Naive B cell (primary cell): ENCODE data around the gene THPO. TPM values are rescaled to one million over a fixed set of nuclear protein-coding genes. Genes with fewer than 3 reads are reported as not detected.
A peak's percentile ranks its signal among the peaks of the same experiment; 100 is the strongest.

ENCODE experiments used
- ATAC-seq, 2 donors: fragments of 150-1000 bp; cut with Tn5 transposase; 2 replicates each; pipeline ENCODE4 v1.10.0; 2021; ENCODE audit warnings: low read depth in 2 of 2, mild to moderate bottlenecking in 2 of 2, moderate library complexity in 2 of 2
- DNase-seq: peaks from one replicate; pipeline ENCODE4 v3.0.0; 2022
- H3K27ac Mint-ChIP-seq, 6 donors: one replicate each; pipeline ENCODE4 v1.8.0; 2020 to 2022; ENCODE audit warnings: mild to moderate bottlenecking in 6 of 6, mixed read lengths in 6 of 6, moderate library complexity in 5 of 6, inconsistent platforms in 2 of 6
- H3K27me3 Mint-ChIP-seq, 3 donors: one replicate each; pipeline ENCODE4 v1.8.0; 2021 to 2022; ENCODE audit warnings: mixed read lengths in 3 of 3, mild to moderate bottlenecking in 1 of 3
- H3K36me3 Mint-ChIP-seq, 2 donors: one replicate each; pipeline ENCODE4 v1.8.0; 2020 to 2022; ENCODE audit warnings: mixed read lengths in 2 of 2, inconsistent platforms in 1 of 2, mild to moderate bottlenecking in 1 of 2
- H3K4me1 Mint-ChIP-seq, 3 donors: one replicate each; pipeline ENCODE4 v1.8.0; 2020 to 2022; ENCODE audit warnings: mixed read lengths in 3 of 3, inconsistent platforms in 1 of 3, mild to moderate bottlenecking in 1 of 3, moderate library complexity in 1 of 3
- H3K4me3 Mint-ChIP-seq, 8 donors: one replicate each; pipeline ENCODE4 v1.8.0; 2020 to 2022; ENCODE audit warnings: mild to moderate bottlenecking in 8 of 8, mixed read lengths in 8 of 8, moderate library complexity in 8 of 8, inconsistent platforms in 2 of 8
- H3K9me3 Mint-ChIP-seq, 7 donors: one replicate each; pipeline ENCODE4 v1.8.0; 2020 to 2022; ENCODE audit warnings: mixed read lengths in 7 of 7, mild to moderate bottlenecking in 5 of 7, inconsistent platforms in 2 of 7, moderate library complexity in 1 of 7
- polyA plus RNA-seq, 6 donors: library from polyadenylated mRNA; unstranded; fragments of 300-500 nt; fragmentation: Illumina TruSeq; gene quantifications; one replicate each; pipeline ENCODE4 v1.2.3, GENCODE V29; 2021; ENCODE audit warnings: low read depth in 6 of 6

The THPO gene
- polyA plus RNA-seq, 6 donors from 2014 or later, result not detected

DNA sequence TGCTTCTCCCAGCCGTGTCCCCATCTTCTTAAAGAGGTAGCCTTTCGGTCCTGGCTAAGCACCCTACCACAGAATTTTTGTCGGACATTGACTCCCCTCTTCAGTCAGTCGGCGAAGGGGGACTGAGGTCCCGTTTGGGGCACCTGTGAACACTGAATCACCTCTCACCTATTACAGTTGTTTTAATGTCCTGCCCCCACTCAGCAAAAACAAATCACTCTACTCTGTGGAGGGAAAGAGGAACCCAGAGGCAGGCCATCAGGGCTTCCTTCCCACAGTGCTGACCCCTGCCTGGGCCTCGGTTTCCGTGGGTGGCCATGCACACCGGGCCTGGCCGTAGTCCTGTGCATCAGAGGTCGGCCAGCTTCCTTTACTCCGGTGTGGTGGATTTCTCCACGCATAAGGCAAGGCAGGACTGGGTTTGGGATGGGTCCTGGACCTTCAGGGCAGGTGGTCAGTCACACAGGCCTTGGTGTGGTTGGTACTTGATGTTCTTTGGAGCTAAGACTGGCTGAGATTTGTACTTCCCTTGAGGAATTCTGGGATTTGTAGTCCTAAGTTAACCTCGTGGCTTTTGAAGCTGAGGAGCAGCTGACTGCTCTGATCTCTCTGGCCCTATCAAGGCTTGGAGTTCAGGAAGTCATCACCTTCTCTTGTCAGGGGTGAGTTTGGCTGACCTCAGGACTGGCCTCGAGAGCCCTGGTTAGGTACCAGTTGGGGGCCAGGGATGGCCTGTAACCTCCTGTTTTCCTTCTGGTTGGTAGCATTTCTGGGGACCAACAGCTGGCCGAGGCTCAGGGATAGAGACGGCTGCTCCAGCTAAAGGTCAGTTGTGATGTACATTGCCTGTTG lies 41.2 kb downstream of the THPO start:
- H3K9me3 Mint-ChIP-seq, result no peaks in the 10 kb centered on the region
- peak overlapping the region; percentile 76 to 98 (median 96) for H3K27ac Mint-ChIP-seq
- peak overlapping the region; percentile 88 to 95 (median 94) for H3K4me3 Mint-ChIP-seq
- peaks cover 0 to 18% (median 0%) of the 10 kb centered on the region in 3 donors for H3K27me3 Mint-ChIP-seq
- no peak for DNase-seq
- peaks cover 0 to 12% of the 10 kb centered on the region in 2 donors for H3K36me3 Mint-ChIP-seq
- peaks cover 29 to 32% (median 31%) of the 10 kb centered on the region in 3 donors for H3K4me1 Mint-ChIP-seq
- peak; percentile 11 to 15 for ATAC-seq

DNA sequence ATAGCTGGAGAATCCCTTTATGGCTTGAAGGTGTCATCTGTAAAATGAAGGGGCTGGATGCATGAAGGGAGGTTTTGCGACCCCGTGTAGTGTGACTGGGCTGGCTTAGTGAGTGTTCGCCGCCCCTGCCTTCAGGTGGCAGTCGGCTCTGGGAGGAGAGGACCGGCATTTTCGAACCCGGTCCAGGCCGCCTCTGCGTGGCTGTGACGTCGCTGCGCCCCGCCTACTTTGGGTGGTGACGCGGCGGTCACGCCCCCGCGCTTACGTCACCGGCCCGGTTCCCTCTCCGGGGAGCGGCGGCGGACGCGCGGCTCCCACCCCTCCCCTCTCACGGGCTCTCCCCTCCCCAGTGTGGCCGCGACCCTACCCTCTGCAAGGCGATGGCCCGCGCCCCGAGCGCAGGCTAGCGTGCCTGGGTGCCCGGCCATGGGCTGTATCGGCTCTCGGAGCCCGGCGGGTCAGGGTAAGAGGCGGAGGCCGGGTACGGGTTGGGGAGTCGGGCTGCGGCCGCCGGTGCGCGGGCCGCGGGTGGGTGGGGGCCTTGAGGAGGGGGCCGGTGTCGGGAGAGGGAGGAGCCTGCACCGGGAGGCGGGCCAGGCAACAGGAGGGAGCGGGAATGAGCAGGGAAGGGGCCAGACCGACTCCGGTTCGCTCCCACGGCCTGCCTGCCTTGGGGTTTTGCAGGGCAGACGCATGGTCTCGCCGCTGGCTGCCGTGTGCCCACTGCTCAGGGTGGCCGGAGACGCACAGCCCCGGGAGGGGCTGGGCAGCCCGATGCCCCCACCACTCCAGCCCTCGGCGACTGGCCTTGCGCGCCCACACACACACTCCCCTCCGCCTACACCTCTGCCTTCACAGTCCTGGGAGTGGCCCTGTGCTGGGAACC lies 42.1 kb downstream of the THPO start:
- Mint-ChIP-seq H3K27ac (peak overlapping the region; percentile 93 to 98 (median 98)), H3K4me3 (peak overlapping the region; percentile 88 to 95 (median 94)), H3K4me1 (peaks cover 29 to 31% (median 31%) of the 10 kb centered on the region in 3 donors), H3K27me3 (peaks cover 0 to 18% (median 0%) of the 10 kb centered on the region in 3 donors), H3K9me3 (no peaks in the 10 kb centered on the region), H3K36me3 (peaks cover 0 to 18% of the 10 kb centered on the region in 2 donors)
- DNase-seq, result peak; percentile 85
- peak; percentile 84 to 85 for ATAC-seq

DNA sequence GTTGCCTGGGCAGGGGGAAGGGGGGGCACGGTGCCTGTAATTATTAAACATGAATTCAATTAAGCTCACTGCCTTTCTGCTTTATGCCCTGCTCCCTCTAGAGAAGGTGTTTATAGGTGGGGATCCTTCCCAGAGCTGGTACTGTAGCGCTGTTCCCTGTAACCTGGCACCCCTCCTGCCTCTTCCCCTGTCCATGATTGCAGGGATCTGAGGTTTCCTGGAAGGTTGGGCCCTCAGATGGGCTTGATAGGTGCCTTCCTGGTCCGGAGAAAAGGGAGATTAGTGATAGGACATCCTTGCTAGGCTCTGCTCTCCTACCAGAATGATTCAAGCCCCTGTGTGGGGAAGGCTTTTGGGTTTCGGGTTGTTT lies 42.7 kb downstream of the THPO start:
- Mint-ChIP-seq H3K27me3 (peaks cover 0 to 18% (median 0%) of the 10 kb centered on the region in 3 donors), H3K4me3 (peak overlapping the region; percentile 83 to 95 (median 94)), H3K9me3 (no peaks in the 10 kb centered on the region), H3K4me1 (peaks cover 28 to 31% (median 29%) of the 10 kb centered on the region in 3 donors), H3K36me3 (peaks cover 0 to 20% of the 10 kb centered on the region in 2 donors), H3K27ac (peak overlapping the region; percentile 92 to 98 (median 96))
- ATAC-seq (no peak), DNase-seq (no peak)

DNA sequence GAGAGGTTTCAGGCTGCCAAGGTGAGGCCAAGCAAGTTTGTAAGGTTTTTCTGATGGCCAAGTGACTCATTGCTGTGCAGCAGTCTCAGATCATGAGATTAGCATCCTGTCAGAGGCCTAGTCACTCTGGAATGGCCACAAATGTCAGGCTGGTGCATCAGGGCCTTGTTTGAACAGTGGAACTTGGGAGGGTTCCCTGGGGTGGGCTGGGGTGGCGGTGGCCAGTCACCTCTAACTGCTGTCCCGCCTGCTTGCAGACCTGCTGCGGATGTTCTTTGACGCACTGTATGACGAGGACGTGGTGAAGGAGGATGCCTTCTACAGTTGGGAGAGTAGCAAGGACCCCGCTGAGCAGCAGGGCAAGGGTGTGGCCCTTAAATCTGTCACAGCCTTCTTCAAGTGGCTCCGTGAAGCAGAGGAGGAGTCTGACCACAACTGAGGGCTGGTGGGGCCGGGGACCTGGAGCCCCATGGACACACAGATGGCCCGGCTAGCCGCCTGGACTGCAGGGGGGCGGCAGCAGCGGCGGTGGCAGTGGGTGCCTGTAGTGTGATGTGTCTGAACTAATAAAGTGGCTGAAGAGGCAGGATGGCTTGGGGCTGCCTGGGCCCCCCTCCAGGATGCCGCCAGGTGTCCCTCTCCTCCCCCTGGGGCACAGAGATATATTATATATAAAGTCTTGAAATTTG lies 43.4 kb downstream of the THPO start:
- H3K9me3 Mint-ChIP-seq, result no peaks in the 10 kb centered on the region
- H3K27me3 Mint-ChIP-seq, result peaks cover 0 to 18% (median 0%) of the 10 kb centered on the region in 3 donors
- H3K4me3 Mint-ChIP-seq, result peak overlapping the region in 7 of 8 donors; percentile 22 to 95 (median 67)
- peaks cover 0 to 24% of the 10 kb centered on the region in 2 donors for H3K36me3 Mint-ChIP-seq
- DNase-seq (no peak), ATAC-seq (no peak)
- peak overlapping the region; percentile 70 to 98 (median 92) for H3K27ac Mint-ChIP-seq
- peaks cover 28 to 31% (median 29%) of the 10 kb centered on the region in 3 donors for H3K4me1 Mint-ChIP-seq

DNA sequence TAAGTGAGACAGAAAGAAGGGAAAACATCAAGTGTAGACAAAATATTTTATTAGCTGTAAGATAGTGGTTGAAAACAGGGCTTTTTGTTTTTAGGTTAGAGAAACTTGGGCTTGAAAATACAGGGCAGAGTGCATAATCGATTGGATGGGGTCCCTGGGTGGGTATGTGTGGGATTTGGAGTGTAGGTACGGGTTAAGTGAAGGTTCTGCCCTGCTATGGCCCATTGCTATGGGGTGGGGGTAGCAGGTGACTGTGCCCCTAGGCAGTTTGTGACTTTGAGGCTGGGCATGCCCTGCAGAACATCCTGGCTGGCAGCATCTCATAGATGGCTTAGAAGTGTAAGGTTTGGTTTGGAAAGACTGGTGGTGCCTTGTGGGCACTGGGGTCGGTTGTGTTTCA lies 44.3 kb downstream of the THPO start:
- Mint-ChIP-seq H3K27ac (peak overlapping the region in 4 of 6 donors; percentile 25 to 93 (median 86)), H3K27me3 (peaks cover 0 to 13% (median 0%) of the 10 kb centered on the region in 3 donors), H3K9me3 (no peaks in the 10 kb centered on the region), H3K4me1 (peaks cover 24 to 28% (median 27%) of the 10 kb centered on the region in 3 donors), H3K36me3 (peaks cover 0 to 33% of the 10 kb centered on the region in 2 donors), H3K4me3 (peak overlapping the region in 3 of 8 donors; percentile 7 to 73 (median 23))
- no peak for DNase-seq
- no peak for ATAC-seq

DNA sequence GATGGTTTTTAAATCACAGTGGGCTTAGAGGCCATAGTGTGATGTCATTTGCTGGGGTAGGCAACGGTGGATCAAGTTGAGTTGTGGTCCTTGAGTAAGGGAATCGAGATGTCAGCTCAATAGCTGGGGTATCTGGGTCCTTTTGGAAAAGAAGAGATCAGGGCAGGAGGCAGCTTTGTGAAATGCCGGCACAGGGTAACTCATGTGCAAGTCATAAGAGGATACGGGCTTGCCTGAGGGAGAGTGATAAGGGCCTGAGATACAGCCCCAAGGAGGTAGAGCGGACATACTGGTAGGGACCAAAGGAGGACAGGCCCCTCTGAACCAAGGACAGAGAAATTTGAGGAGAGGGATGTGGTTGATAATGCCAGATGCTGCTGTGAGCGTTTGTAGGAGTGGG lies 44.8 kb downstream of the THPO start:
- ATAC-seq (no peak), DNase-seq (no peak)
- H3K27ac Mint-ChIP-seq, result peak overlapping the region in 5 of 6 donors; percentile 13 to 93 (median 86)
- no peaks in the 10 kb centered on the region for H3K9me3 Mint-ChIP-seq
- peaks cover 0 to 12% (median 0%) of the 10 kb centered on the region in 3 donors for H3K27me3 Mint-ChIP-seq
- H3K4me1 Mint-ChIP-seq, result peaks cover 22 to 28% (median 27%) of the 10 kb centered on the region in 3 donors
- peaks cover 0 to 38% of the 10 kb centered on the region in 2 donors for H3K36me3 Mint-ChIP-seq
- H3K4me3 Mint-ChIP-seq, result peak overlapping the region in 3 of 8 donors; percentile 6 to 73 (median 36)

DNA sequence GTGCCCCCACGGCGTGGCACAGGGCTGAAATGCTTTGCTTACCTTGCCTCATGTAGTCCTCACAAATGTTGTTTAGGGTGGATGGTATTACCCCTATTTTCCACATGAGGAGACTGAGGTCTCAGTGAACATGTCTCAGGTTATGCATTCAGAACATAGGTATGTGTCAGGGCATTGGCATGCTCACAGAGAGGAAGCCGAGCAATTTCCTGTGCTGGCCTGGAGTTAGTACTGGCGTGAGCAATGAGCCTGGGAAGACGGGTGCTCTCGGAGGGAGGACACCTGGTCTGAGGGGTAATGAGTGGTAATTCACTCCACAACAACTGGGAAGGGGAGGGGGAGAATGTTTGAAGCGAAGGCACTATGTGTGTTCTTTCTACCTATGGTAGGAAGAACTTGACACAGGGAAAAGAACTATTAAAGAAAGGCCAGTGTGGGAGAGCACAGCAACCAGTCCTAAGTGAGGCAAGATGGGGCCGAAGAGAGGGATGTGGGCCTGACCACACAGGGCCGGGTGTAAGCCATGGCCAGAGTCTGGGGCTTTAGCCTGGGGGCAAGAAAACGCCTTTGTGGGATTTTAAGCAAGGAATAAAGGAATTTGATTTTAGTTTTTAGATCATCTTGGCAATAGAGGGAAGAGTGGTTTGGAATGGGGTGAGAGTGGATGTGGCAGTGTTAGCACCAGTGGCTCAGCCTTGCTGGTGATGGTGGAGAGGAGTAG lies 45.5 kb downstream of the THPO start:
- ATAC-seq (no peak), DNase-seq (no peak)
- peak overlapping the region in 1 of 8 donors; percentile 73 for H3K4me3 Mint-ChIP-seq
- peak overlapping the region; percentile 13 to 93 (median 76) for H3K27ac Mint-ChIP-seq
- no peaks in the 10 kb centered on the region for H3K9me3 Mint-ChIP-seq
- peaks cover 15 to 23% (median 21%) of the 10 kb centered on the region in 3 donors for H3K4me1 Mint-ChIP-seq
- peaks cover 1 to 42% of the 10 kb centered on the region in 2 donors for H3K36me3 Mint-ChIP-seq
- peaks cover 0 to 5% (median 0%) of the 10 kb centered on the region in 3 donors for H3K27me3 Mint-ChIP-seq

DNA sequence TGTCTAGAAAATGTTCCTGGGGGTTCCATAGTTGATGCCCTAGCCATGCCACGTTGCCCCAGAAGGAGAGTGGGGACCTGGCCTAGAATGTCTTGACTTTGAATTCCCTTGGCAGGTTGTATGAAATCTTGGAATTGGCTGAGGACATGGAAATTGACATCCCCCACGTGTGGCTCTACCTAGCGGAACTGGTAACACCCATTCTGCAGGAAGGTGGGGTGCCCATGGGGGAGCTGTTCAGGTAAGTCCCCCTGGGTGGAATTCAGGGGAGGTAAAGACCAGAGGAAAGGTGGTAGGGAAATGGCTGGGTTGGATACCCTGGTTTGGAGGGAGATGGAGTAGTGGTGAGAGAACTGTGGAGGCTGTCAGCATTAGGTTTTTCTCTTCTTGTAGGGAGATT lies 49.5 kb downstream of the THPO start:
- no peaks in the 10 kb centered on the region for H3K27me3 Mint-ChIP-seq
- H3K4me3 Mint-ChIP-seq, result no peak overlapping the region
- no peaks in the 10 kb centered on the region for H3K9me3 Mint-ChIP-seq
- peak overlapping the region in 2 of 6 donors; percentile 10 to 45 for H3K27ac Mint-ChIP-seq
- peaks cover 19 to 74% of the 10 kb centered on the region in 2 donors for H3K36me3 Mint-ChIP-seq
- no peak for DNase-seq
- peaks cover 0 to 9% (median 0%) of the 10 kb centered on the region in 3 donors for H3K4me1 Mint-ChIP-seq
- no peak for ATAC-seq

DNA sequence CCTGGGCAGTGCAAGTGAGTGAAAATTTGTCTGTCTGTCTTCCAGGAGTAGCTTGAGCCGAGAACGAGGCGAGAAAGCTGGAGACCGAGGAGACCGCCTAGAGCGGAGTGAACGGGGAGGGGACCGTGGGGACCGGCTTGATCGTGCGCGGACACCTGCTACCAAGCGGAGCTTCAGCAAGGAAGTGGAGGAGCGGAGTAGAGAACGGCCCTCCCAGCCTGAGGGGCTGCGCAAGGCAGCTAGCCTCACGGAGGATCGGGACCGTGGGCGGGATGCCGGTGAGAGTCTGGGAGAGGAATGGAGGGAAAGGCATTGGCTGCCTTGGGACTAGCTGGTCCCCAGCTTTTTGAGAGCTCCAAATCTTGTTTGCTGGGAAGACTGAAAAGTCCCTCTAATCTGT lies 50.8 kb downstream of the THPO start:
- no peak overlapping the region for H3K4me3 Mint-ChIP-seq
- H3K4me1 Mint-ChIP-seq, result no peaks in the 10 kb centered on the region

DNA sequence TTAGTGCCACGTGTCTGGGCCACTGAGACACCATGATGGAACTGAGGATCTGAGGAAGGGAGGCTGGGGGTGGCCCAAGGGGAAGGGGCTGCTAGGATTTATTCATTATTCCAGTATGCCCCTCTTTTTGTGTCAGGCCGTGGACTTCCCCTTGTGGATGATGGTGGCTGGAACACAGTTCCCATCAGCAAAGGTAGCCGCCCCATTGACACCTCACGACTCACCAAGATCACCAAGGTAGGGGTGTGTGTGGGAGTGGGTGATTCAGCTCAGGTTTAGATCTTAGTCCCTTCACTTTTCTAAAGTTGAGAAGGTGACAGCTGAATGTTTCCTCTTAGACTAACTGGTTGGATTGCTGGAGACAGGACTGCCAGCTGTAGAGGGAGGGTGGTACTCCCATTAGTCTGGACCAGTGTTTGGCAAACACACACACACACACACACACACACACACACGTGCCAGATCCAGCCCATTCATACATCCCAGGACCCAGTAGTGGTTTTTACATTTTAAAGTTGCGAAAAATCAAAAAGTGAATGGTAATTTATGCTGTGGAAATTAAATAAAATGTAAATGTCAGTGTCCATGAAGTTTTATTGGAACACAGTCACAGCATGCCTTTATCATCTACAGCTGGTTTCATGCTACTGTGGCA lies 52.2 kb downstream of the THPO start:
- peak overlapping the region in 1 of 6 donors; percentile 65 for H3K27ac Mint-ChIP-seq
- peaks cover 27 to 79% of the 10 kb centered on the region in 2 donors for H3K36me3 Mint-ChIP-seq
- no peaks in the 10 kb centered on the region for H3K9me3 Mint-ChIP-seq
- no peaks in the 10 kb centered on the region for H3K27me3 Mint-ChIP-seq
- no peak overlapping the region for H3K4me3 Mint-ChIP-seq
- ATAC-seq (no peak), DNase-seq (no peak)
- no peaks in the 10 kb centered on the region for H3K4me1 Mint-ChIP-seq

More for the DNA sequence above, 50.8 kb downstream of the THPO start:
- H3K9me3 Mint-ChIP-seq, result no peaks in the 10 kb centered on the region
- H3K27me3 Mint-ChIP-seq, result no peaks in the 10 kb centered on the region
- DNase-seq, result no peak
- peak overlapping the region in 2 of 6 donors; percentile 51 to 57 for H3K27ac Mint-ChIP-seq
- H3K36me3 Mint-ChIP-seq, result peaks cover 26 to 72% of the 10 kb centered on the region in 2 donors
- no peak for ATAC-seq

DNA sequence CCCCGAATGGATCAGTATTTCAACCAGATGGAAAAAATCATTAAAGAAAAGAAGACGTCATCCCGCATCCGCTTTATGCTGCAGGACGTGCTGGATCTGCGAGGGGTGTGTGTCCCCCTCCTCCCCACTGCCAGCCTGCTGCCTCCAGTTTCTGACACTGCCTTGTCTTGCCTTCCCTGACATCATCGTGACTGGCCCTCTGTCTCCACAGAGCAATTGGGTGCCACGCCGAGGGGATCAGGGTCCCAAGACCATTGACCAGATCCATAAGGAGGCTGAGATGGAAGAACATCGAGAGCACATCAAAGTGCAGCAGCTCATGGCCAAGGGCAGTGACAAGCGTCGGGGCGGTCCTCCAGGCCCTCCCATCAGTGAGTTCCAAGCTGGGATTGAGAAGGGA lies 52.7 kb downstream of the THPO start:
- DNase-seq, result no peak
- Mint-ChIP-seq H3K27ac (peak overlapping the region in 1 of 6 donors; percentile 56), H3K36me3 (peaks cover 27 to 81% of the 10 kb centered on the region in 2 donors)

DNA sequence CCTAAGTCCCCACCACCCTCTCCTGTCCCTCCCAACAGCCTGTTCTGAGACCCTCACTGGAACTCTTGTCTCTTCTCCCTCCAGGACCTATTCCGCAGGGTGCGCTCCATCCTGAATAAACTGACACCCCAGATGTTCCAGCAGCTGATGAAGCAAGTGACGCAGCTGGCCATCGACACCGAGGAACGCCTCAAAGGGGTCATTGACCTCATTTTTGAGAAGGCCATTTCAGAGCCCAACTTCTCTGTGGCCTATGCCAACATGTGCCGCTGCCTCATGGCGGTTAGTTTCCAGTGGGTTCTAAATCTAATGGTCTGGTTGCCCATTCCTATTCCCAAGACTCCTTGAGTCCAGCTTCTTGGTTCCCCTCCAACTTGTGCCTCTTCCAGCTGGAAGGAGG lies 54.3 kb downstream of the THPO start:
- peak overlapping the region in 2 of 6 donors; percentile 47 to 68 for H3K27ac Mint-ChIP-seq
- peaks cover 3 to 10% (median 4%) of the 10 kb centered on the region in 3 donors for H3K4me1 Mint-ChIP-seq
- H3K27me3 Mint-ChIP-seq, result no peaks in the 10 kb centered on the region
- no peaks in the 10 kb centered on the region for H3K9me3 Mint-ChIP-seq
- H3K4me3 Mint-ChIP-seq, result peak overlapping the region in 1 of 8 donors; percentile 31
- DNase-seq (no peak), ATAC-seq (no peak)
- peaks cover 27 to 68% of the 10 kb centered on the region in 2 donors for H3K36me3 Mint-ChIP-seq

More for the DNA sequence above, 52.7 kb downstream of the THPO start:
- no peak for ATAC-seq
- Mint-ChIP-seq H3K4me3 (no peak overlapping the region), H3K4me1 (no peaks in the 10 kb centered on the region), H3K9me3 (no peaks in the 10 kb centered on the region), H3K27me3 (no peaks in the 10 kb centered on the region)
